NCI-H2107 (cell line): Measurements from ENCODE around the gene HMCES.

Experiments
- DNase-seq: peaks from one replicate; lab custom pipeline; 2025; lab: John Stamatoyannopoulos, UW

The HMCES gene

GRCh38 chr3:129304146-129304961 is 25.7 kb downstream of the HMCES start:
- DNase-seq: no peak

GRCh38 chr3:129304962-129305222 is 26.2 kb downstream of the HMCES start:
- DNase-seq: no peak

GRCh38 chr3:129305592-129306091 is 27.0 kb downstream of the HMCES start:
- peak; percentile 41 for DNase-seq

- no peak for DNase-seq
Measured at GRCh38 chr3:129308636-129309035, 30.0 kb downstream of the HMCES start.

- DNase-seq: no peak
Measured at GRCh38 chr3:129310111-129311011, 31.7 kb downstream of the HMCES start.

- no peak for DNase-seq
Measured at GRCh38 chr3:129311054-129311902, 32.6 kb downstream of the HMCES start.

GRCh38 chr3:129312021-129312639 is 33.5 kb downstream of the HMCES start:
- no peak for DNase-seq

GRCh38 chr3:129312671-129313414 is 34.2 kb downstream of the HMCES start:
- DNase-seq: no peak

GRCh38 chr3:129313415-129313664 is 34.7 kb downstream of the HMCES start:
- no peak for DNase-seq

GRCh38 chr3:129313665-129314385 is 35.2 kb downstream of the HMCES start:
- no peak for DNase-seq

GRCh38 chr3:129314386-129315222 is 35.9 kb downstream of the HMCES start:
- peak; percentile 88 for DNase-seq

GRCh38 chr3:129315223-129315997 is 36.7 kb downstream of the HMCES start:
- DNase-seq: no peak

- DNase-seq: no peak
Measured at GRCh38 chr3:129315998-129316247, 37.3 kb downstream of the HMCES start.

GRCh38 chr3:129316248-129317013 is 37.8 kb downstream of the HMCES start:
- peak; percentile 88 for DNase-seq

GRCh38 chr3:129317014-129317771 is 38.5 kb downstream of the HMCES start:
- no peak for DNase-seq

- DNase-seq: no peak
Measured at GRCh38 chr3:129317848-129318247, 39.2 kb downstream of the HMCES start.

- DNase-seq: no peak
Measured at GRCh38 chr3:129318921-129319320, 40.3 kb downstream of the HMCES start.

- DNase-seq: no peak
Measured at GRCh38 chr3:129320261-129320660, 41.6 kb downstream of the HMCES start.
